Adipose tissue (tissue), 3 donors: ENCODE data around the gene GCG. TPM values are rescaled to one million over a fixed set of nuclear protein-coding genes. Genes with fewer than 3 reads are reported as not detected.

Source experiments
- H3K27ac ChIP-seq: one replicate; pipeline ENCODE4 v1.5.1; 2013; ENCODE audit warnings: low read depth, low read length
- WGBS, 3 donors: extraction: QIAGEN DNeasy Blood & Tissue Kit; methylation state at CpG; one replicate each; pipeline ENCODE4 v1.1.7; 2013; 5-methylcytosine and 5-hydroxymethylcytosine counted together
- polyA plus RNA-seq, 3 donors: library from polyadenylated mRNA; stranded (reverse); fragments of 200-250 nt; gene quantifications; one replicate each; pipeline ENCODE4 v1.2.3, GENCODE V29; 2013
- donor health status: healthy with polysubstance abuse.
- donor health status: Bipolar disorder and iron deficiency.
- donor health status: healthy.

Gene GCG
- polyA plus RNA-seq, 3 donors, result 1.2 to 258 TPM; not detected in 1

- WGBS, 3 donors, result 81 to 85% (median 85%) methylated on average over 3 of the region's 3 CpGs
- no peak overlapping the region for H3K27ac ChIP-seq
Measured at GRCh38 chr2:162113088-162113775, 38.8 kb downstream of the GCG start.

GRCh38 chr2:162111958-162112850, 39.8 kb downstream of the GCG start:
- H3K27ac ChIP-seq, result no peak overlapping the region
- 82 to 89% (median 83%) methylated on average over 5 of the region's 5 CpGs for WGBS, 3 donors

GRCh38 chr2:162107361-162107901, 44.6 kb downstream of the GCG start:
- WGBS, 3 donors, result 34 to 89% (median 82%) methylated on average over 4 of the region's 4 CpGs
- H3K27ac ChIP-seq, result no peak overlapping the region

- 84 to 87% (median 86%) methylated on average over 1 of the region's 1 CpG for WGBS, 3 donors
- no peak overlapping the region for H3K27ac ChIP-seq
Measured at GRCh38 chr2:162106746-162107145, 45.3 kb downstream of the GCG start.

- 58 to 85% (median 70%) methylated on average over 3 of the region's 3 CpGs for WGBS, 3 donors
- H3K27ac ChIP-seq, result no peak overlapping the region
Measured at GRCh38 chr2:162106146-162106551, 45.9 kb downstream of the GCG start.

GRCh38 chr2:162103443-162104009, 48.5 kb downstream of the GCG start:
- no peak overlapping the region for H3K27ac ChIP-seq
- 48 to 66% (median 62%) methylated on average over 3 of the region's 3 CpGs for WGBS, 3 donors

GRCh38 chr2:162100579-162100978, 51.5 kb downstream of the GCG start:
- WGBS, 3 donors, result 31 to 83% (median 81%) methylated on average over 1 of the region's 1 CpG

GRCh38 chr2:162099836-162100235, 52.2 kb downstream of the GCG start:
- WGBS, 3 donors, result 96 to 97% (median 97%) methylated on average over 5 of the region's 5 CpGs
- no peak overlapping the region for H3K27ac ChIP-seq

More at GRCh38 chr2:162100579-162100978, 51.5 kb downstream of the GCG start:
- no peak overlapping the region for H3K27ac ChIP-seq

Other genes starting within 250 kb of the GCG start
- gene DPP4, start 78.0 kb downstream of the GCG start, polyA plus RNA-seq, result 1 to 10 TPM; 1.5 to 4.2 (median 2.6) TPM
- 10 to 100 TPM in 1 of 3 donors, 1 to 10 TPM in 1, under 1 TPM in 1; 0.77 to 17.0 (median 1.7) TPM for gene FAP, start 91.2 kb upstream of the GCG start, polyA plus RNA-seq
- gene IFIH1, start 166.4 kb upstream of the GCG start, polyA plus RNA-seq, result 1 to 10 TPM; 4.6 to 8.5 (median 6.0) TPM
- gene GCA, start 191.9 kb upstream of the GCG start, polyA plus RNA-seq, result 10 to 100 TPM; 17.7 to 56.0 (median 36.6) TPM